ENCODE data around the gene DTX4. TPM values are rescaled to one million over a fixed set of nuclear protein-coding genes. Genes with fewer than 3 reads are reported as not detected.

DTX4 gene
- total RNA-seq, 2 donors from 2014 or later: 4.7 to 8.8 TPM

DNA sequence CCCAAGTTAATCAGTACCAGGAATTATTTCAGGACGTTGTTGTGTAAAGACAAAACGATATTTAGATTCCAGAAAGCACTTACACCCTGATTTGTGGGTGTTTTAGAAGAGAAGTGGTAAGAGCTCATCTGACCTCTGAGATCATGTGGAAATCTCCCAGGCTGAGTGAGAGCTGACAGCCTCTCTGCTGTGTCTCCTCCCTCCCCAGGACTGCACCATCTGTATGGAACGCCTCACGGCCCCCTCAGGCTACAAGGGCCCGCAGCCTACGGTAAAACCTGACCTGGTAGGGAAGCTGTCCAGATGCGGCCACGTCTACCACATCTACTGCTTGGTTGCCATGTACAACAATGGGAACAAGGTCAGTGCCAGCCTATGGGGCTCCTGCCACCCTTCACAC, 20.0 kb downstream of the DTX4 start:
- peaks cover 3% of the 10 kb centered on the region for H3K36me3 ChIP-seq
- TF ChIP-seq, protein P1, sequence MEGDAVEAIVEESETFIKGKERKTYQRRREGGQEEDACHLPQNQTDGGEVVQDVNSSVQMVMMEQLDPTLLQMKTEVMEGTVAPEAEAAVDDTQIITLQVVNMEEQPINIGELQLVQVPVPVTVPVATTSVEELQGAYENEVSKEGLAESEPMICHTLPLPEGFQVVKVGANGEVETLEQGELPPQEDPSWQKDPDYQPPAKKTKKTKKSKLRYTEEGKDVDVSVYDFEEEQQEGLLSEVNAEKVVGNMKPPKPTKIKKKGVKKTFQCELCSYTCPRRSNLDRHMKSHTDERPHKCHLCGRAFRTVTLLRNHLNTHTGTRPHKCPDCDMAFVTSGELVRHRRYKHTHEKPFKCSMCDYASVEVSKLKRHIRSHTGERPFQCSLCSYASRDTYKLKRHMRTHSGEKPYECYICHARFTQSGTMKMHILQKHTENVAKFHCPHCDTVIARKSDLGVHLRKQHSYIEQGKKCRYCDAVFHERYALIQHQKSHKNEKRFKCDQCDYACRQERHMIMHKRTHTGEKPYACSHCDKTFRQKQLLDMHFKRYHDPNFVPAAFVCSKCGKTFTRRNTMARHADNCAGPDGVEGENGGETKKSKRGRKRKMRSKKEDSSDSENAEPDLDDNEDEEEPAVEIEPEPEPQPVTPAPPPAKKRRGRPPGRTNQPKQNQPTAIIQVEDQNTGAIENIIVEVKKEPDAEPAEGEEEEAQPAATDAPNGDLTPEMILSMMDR (IDR thresholded peaks at IDR 0.05): no peak
- DNase-seq (ENCODE audit: low spot score): no peak
- no peaks in the 10 kb centered on the region for H3K9me3 ChIP-seq
- no peak for ATAC-seq (ENCODE audit: insufficient number of reproducible peaks, low FRiP score, low read depth)
- H3K4me1 ChIP-seq (ENCODE audit: control insufficient read depth in 1 of 2, low read depth in 2 of 2): no peaks in the 10 kb centered on the region
- H3K27me3 ChIP-seq (replicated peaks; ENCODE audit: insufficient read depth): no peaks in the 10 kb centered on the region
- H3K27ac ChIP-seq: no peak overlapping the region
- no peak overlapping the region for H3K4me3 ChIP-seq

- ATAC-seq (ENCODE audit: insufficient number of reproducible peaks, low FRiP score, low read depth): no peak
- TF ChIP-seq, protein P1 (IDR thresholded peaks at IDR 0.05): no peak
- no peak overlapping the region for H3K4me3 ChIP-seq
- no peaks in the 10 kb centered on the region for H3K27me3 ChIP-seq (replicated peaks; ENCODE audit: insufficient read depth)
- no peaks in the 10 kb centered on the region for H3K9me3 ChIP-seq
- no peak for DNase-seq (ENCODE audit: low spot score)
- peaks cover 0 to 1% of the 10 kb centered on the region in 2 donors for H3K4me1 ChIP-seq (ENCODE audit: control insufficient read depth in 1 of 2, low read depth in 2 of 2)
- no peak overlapping the region for H3K27ac ChIP-seq
- peaks cover 3% of the 10 kb centered on the region for H3K36me3 ChIP-seq
These were observed 20.6 kb downstream of the DTX4 start for GRCh38 chr11:59192446-59193020.

DNA sequence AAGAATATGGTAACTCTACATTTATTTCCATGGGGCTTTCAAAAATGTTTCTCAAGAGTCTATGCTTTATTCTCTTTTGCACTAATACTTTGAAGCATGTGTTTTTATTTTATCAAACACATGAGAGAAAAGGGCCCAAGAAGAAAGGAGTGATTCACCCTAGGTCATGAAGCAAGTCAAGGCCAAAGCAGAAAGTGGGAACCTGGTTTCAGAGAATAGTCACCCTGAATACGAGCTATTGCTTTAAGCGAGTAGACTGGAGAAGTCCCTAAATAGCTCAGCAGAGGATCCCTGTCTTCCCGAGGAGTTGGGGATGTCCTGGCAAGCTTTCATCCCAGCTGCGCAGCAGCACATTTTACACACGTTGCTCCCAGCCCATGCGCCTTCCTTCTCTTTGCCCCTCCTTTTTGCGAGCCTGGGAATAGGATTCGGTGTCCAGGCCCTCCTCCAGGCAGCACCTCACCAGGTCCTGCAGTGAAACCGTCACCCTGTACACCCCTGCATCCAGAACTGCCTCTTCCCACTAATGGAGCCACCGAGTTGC, 21.7 kb downstream of the DTX4 start:
- TF ChIP-seq, protein P1 (IDR thresholded peaks at IDR 0.05): no peak
- no peak for ATAC-seq (ENCODE audit: insufficient number of reproducible peaks, low FRiP score, low read depth)
- peaks cover 3 to 10% of the 10 kb centered on the region in 2 donors for H3K4me1 ChIP-seq (ENCODE audit: control insufficient read depth in 1 of 2, low read depth in 2 of 2)
- no peaks in the 10 kb centered on the region for H3K9me3 ChIP-seq
- DNase-seq (ENCODE audit: low spot score): no peak
- H3K4me3 ChIP-seq: no peak overlapping the region
- no peaks in the 10 kb centered on the region for H3K27me3 ChIP-seq (replicated peaks; ENCODE audit: insufficient read depth)
- no peak overlapping the region for H3K27ac ChIP-seq
- peaks cover 3% of the 10 kb centered on the region for H3K36me3 ChIP-seq

DNA sequence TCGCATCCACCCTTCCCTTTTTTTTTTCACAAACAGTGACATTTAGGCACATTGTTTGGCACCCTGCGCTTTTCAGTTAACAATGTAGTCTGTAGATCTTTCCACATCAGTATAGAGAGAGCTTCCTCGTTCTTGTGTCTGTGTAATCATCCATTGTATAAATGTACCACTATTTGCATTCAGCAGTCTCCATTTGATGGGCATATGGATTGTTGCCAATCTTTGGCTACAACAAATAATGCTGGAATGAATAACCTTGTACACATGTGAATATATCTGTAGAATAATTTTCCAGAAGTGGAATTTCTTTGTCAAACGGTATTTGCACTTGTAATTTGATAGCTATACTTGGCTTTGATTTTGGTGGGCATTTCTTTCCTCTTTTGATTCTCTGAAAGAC, 23.7 kb downstream of the DTX4 start:
- no peak overlapping the region for H3K27ac ChIP-seq
- H3K9me3 ChIP-seq: no peaks in the 10 kb centered on the region

DNA sequence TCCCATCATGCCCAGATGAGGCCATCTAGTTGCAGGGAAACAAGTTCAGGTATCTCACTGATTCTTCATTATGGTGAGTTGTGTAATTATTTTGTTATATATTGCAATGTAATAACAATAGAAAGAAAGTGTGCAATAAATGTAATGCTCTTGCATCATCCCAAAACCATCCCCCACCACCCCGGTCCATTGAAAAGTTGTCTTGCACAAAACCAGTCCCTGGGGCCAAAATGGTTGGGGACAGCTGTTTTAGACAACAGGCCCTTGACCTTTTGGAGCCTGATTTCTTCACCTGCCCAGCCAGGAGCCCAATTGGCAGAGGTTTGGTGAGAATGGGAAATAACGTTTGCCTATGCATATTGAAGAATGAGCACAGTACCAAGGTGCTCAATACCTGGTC, 24.8 kb downstream of the DTX4 start:
- H3K9me3 ChIP-seq: no peaks in the 10 kb centered on the region
- no peaks in the 10 kb centered on the region for H3K36me3 ChIP-seq
- TF ChIP-seq, protein P1 (IDR thresholded peaks at IDR 0.05): no peak
- H3K4me1 ChIP-seq (ENCODE audit: control insufficient read depth in 1 of 2, low read depth in 2 of 2): peaks cover 3 to 36% of the 10 kb centered on the region in 2 donors
- ATAC-seq (ENCODE audit: insufficient number of reproducible peaks, low FRiP score, low read depth) (no peak), DNase-seq (ENCODE audit: low spot score) (no peak)
- H3K27ac ChIP-seq: no peak overlapping the region
- no peak overlapping the region for H3K4me3 ChIP-seq
- H3K27me3 ChIP-seq (replicated peaks; ENCODE audit: insufficient read depth): no peaks in the 10 kb centered on the region

More for the DNA sequence above, 23.7 kb downstream of the DTX4 start:
- Histone ChIP-seq H3K4me1 (ENCODE audit: control insufficient read depth in 1 of 2, low read depth in 2 of 2) (peaks cover 3 to 27% of the 10 kb centered on the region in 2 donors), H3K4me3 (no peak overlapping the region), H3K27me3 (replicated peaks; ENCODE audit: insufficient read depth) (no peaks in the 10 kb centered on the region), H3K36me3 (no peaks in the 10 kb centered on the region)
- ATAC-seq (ENCODE audit: insufficient number of reproducible peaks, low FRiP score, low read depth) (no peak), DNase-seq (ENCODE audit: low spot score) (no peak)
- TF ChIP-seq, protein P1 (IDR thresholded peaks at IDR 0.05): no peak

Data from thoracic aorta (tissue), 2 donors.